K562 (cell line): ENCODE measurements around the gene TAF12. TPM values are rescaled to one million over a fixed set of nuclear protein-coding genes. Genes with fewer than 3 reads are reported as not detected.

Experiments used
- ARID4B ChIP-seq: sonication (generic); formaldehyde crosslinking; IDR thresholded peaks from 2 replicates; pipeline ENCODE4 v1.8.0; 2022; ENCODE audit warnings: mild to moderate bottlenecking, missing genetic modification reagents
- BMI1 ChIP-seq: fragments of 150-350 bp; IDR thresholded peaks from 2 replicates; pipeline ENCODE4 v1.6.1; 2014; ENCODE audit warnings: low read length
- CTCF ChIP-seq, 3 experiments: IDR thresholded peaks in 2 of 3; conservative IDR thresholded peaks in 1 of 3; 2 replicates each; pipeline ENCODE4 v1.5.1; 2011 to 2012; ENCODE audit warnings: low read length in 3 of 3, mild to moderate bottlenecking in 3 of 3, control low read depth in 2 of 3, improper control_type of control experiment in 1 of 3, inconsistent platforms in 1 of 3, low read depth in 1 of 3, mixed read lengths in 1 of 3, moderate library complexity in 1 of 3; ENCODE audit not compliant: insufficient read depth in 2 of 3
- EP400 ChIP-seq: fragments of 450-650 bp; IDR thresholded peaks from 2 replicates; pipeline ENCODE4 v1.6.1; 2017; ENCODE audit warnings: antibody characterized with exemption, mild to moderate bottlenecking, moderate library complexity
- GABPB1 ChIP-seq: sonication (generic); formaldehyde crosslinking; IDR thresholded peaks from 2 replicates; pipeline ENCODE4 v1.8.0; 2022; ENCODE audit warnings: mild to moderate bottlenecking, missing genetic modification reagents
- HNRNPLL ChIP-seq: fragments of 200-400 bp; formaldehyde crosslinking; IDR thresholded peaks from 2 replicates; pipeline ENCODE4 v1.6.1; 2017; ENCODE audit warnings: low read length, low read depth, mild to moderate bottlenecking; ENCODE audit not compliant: poor library complexity, severe bottlenecking
- MAZ ChIP-seq, 2 experiments: fragments of 450-650 bp in 1 of 2; sonication (generic) in 1 of 2; formaldehyde crosslinking; IDR thresholded peaks in 1 of 2; conservative IDR thresholded peaks in 1 of 2; 2 replicates each; pipeline versions ENCODE4 v1.4.0 to v1.5.0; 2020; ENCODE audit warnings: mild to moderate bottlenecking in 1 of 2, missing genetic modification reagents in 1 of 2
- NKRF ChIP-seq: fragments of 450-650 bp; IDR thresholded peaks from 2 replicates; pipeline ENCODE4 v1.6.1; 2016; ENCODE audit warnings: borderline replicate concordance
- PKNOX1 ChIP-seq: fragments of 450-650 bp; IDR thresholded peaks from 2 replicates; pipeline ENCODE4 v1.6.1; 2016
- PML ChIP-seq: IDR thresholded peaks from 2 replicates; pipeline ENCODE4 v1.6.1; 2012; ENCODE audit warnings: low read length, inconsistent platforms
- SAFB2 ChIP-seq: fragments of 200-400 bp; formaldehyde crosslinking; IDR thresholded peaks from 2 replicates; pipeline ENCODE4 v1.6.1; 2018; ENCODE audit warnings: borderline replicate concordance, low read length, low read depth, moderate library complexity; ENCODE audit not compliant: severe bottlenecking
- TCF3 ChIP-seq: sonication (generic); formaldehyde crosslinking; IDR thresholded peaks from 2 replicates; pipeline ENCODE4 v1.4.0; 2020; ENCODE audit warnings: mild to moderate bottlenecking, missing genetic modification reagents
- ZFX ChIP-seq: sonication (generic); formaldehyde crosslinking; IDR thresholded peaks from 2 replicates; pipeline ENCODE4 v1.8.0; 2022; ENCODE audit warnings: mild to moderate bottlenecking, missing genetic modification reagents, moderate library complexity
- ZNF639 ChIP-seq, 2 experiments: fragments of 200-800 bp in 1 of 2; sonication (Bioruptor generic) in 1 of 2; sonication (generic) in 1 of 2; formaldehyde crosslinking in 1 of 2; IDR thresholded peaks in 1 of 2; conservative IDR thresholded peaks in 1 of 2; 2 replicates each; pipeline versions ENCODE4 v1.5.0 to v1.6.1; 2016 to 2020; ENCODE audit warnings: missing compliant biosample characterization in 1 of 2, missing genetic modification characterization in 1 of 2, missing genetic modification reagents in 1 of 2
- polyA plus RNA-seq, 8 experiments: library from polyadenylated mRNA; depleted of rRNA in 4 of 8; stranded (reverse) in 5 of 8; unstranded in 3 of 8; fragments of >200 nt; fragmentation: Nextera tagmentation in 2 of 8; fragmentation: Illumina TruSeq in 1 of 8; extraction: Ambion mirVana in 2 of 8; extraction: Trizol in 1 of 8; gene quantifications; 2 replicates each; pipeline versions ENCODE4 v1.2.1 to v1.2.3, GENCODE V29; 2011 to 2014; ENCODE audit warnings: inconsistent platforms in 1 of 8, missing spikeins in 1 of 8
- total RNA-seq, 7 experiments: library from RNA; depleted of rRNA in 6 of 7; stranded (reverse); fragments of >200 nt in 6 of 7; fragmentation: Illumina TruSeq in 2 of 7; extraction: Trizol in 2 of 7; gene quantifications; 2 replicates each; pipeline versions ENCODE4 v1.2.1 to v1.2.3, GENCODE V29; 2011 to 2021; ENCODE audit warnings: low replicate concordance in 1 of 7

TAF12 gene
- total and polyA plus RNA-seq, 9 of the 15 experiments (the other 6 are each of a cell fraction or from before 2014, with no cell fraction given): 31.6 to 89.0 (median 50.5) TPM

GRCh38 chr1:28668191-28668955 is 25.5 kb upstream of the TAF12 start, which contains the start of gene GMEB1 (continued):
- TF ChIP-seq CTCF (IDR thresholded peaks at IDR 0.05 in 2 of 3, conservative IDR thresholded peaks at IDR 0.05 in 1 of 3; ENCODE audit: insufficient read depth in 2 of 3, low read depth in 1 of 3, low read length in 3 of 3) (peak in 1 of 3 experiments; percentile 9; a peak in 1 of 6 replicates), MAZ (CRISPR knock-in tag; conservative IDR thresholded peaks at IDR 0.05 in 1 of 2, IDR thresholded peaks at IDR 0.05 in 1 of 2) (0 out of 4 replicates have a peak, but pooled peaks of 1 of the 2 experiments have one; percentile 33), ARID4B (CRISPR knock-in tag) (0 out of 2 replicates have a peak, but pooled peaks have one; percentile 18), ZNF639 (CRISPR knock-in tag; conservative IDR thresholded peaks at IDR 0.05 in 1 of 2, IDR thresholded peaks at IDR 0.05 in 1 of 2) (peak in 1 of 2 experiments; percentile 99; a peak in 2 of 4 replicates), NKRF (no peak), GABPB1 (CRISPR knock-in tag) (peak; percentile 78), PKNOX1 (no peak), PML (peak; percentile 64; the same call in 1 of the 2 replicates), TCF3 (0 out of 2 replicates have a peak, but pooled peaks have one; percentile 30), HNRNPLL (peak; percentile 67), ZFX (CRISPR knock-in tag) (peak; percentile 81), EP400 (peak; percentile 33; the same call in 1 of the 2 replicates), BMI1 (no peak), SAFB2 (no peak)
